Body of pancreas (tissue), 4 donors: Measurements from ENCODE around the gene GAMT.
"Not testable (repeated sequence)": the region's sequence is repeated elsewhere in the genome, so short reads cannot be mapped to it uniquely, and the experiment has no call there.

Source experiments
- POLR2A ChIP-seq, 3 donors: fragments of 450-650 bp; IDR thresholded peaks; one replicate each; pipeline ENCODE4 v1.6.1; 2016; ENCODE audit warnings: antibody characterized with exemption in 3 of 3, mild to moderate bottlenecking in 2 of 3
- TF ChIP-seq, protein P1 (sequence below), 7 experiments: fragments of 450-650 bp in 4 of 7; fragments of 200-600 bp in 3 of 7; sonication (generic) in 3 of 7; IDR thresholded peaks; one replicate each; pipeline ENCODE4 v1.5.1; 2016 to 2019; ENCODE audit warnings: antibody characterized with exemption in 7 of 7

DNA sequence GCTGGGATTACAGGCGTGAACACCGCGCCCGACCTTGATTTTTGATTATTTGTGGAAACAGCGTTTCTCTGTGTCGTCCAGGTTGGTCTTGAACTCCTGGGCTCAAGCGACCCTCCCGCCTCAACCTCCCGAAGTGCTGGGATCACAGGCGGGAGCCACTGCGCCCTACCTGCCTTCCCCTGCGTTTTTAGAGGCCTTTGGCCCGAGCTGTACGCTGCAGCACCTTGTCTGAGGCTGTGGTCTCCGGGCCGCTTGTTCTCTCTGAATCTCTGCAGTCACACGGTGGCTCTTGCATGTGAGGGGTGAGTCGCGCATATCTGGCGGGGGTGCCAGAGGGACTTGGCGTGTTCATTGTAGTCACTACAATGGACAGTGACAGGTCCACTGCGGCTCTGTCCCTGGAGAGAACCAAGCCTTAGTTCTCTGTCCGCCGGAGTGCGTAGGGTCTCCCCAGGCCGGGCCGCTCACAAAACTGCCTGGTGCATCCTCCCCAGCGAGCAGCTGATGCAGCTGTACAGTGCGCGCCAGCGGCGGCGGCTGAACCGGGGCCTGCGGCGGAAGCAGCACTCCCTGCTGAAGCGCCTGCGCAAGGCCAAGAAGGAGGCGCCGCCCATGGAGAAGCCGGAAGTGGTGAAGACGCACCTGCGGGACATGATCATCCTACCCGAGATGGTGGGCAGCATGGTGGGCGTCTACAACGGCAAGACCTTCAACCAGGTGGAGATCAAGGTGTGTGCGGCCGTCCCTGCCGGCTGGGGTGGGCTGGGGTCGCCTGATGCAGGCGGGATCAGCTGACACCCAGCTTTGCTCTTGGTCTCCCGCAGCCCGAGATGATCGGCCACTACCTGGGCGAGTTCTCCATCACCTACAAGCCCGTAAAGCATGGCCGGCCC, 38.4 kb upstream of the GAMT start:
- TF ChIP-seq, protein P1, sequence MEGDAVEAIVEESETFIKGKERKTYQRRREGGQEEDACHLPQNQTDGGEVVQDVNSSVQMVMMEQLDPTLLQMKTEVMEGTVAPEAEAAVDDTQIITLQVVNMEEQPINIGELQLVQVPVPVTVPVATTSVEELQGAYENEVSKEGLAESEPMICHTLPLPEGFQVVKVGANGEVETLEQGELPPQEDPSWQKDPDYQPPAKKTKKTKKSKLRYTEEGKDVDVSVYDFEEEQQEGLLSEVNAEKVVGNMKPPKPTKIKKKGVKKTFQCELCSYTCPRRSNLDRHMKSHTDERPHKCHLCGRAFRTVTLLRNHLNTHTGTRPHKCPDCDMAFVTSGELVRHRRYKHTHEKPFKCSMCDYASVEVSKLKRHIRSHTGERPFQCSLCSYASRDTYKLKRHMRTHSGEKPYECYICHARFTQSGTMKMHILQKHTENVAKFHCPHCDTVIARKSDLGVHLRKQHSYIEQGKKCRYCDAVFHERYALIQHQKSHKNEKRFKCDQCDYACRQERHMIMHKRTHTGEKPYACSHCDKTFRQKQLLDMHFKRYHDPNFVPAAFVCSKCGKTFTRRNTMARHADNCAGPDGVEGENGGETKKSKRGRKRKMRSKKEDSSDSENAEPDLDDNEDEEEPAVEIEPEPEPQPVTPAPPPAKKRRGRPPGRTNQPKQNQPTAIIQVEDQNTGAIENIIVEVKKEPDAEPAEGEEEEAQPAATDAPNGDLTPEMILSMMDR (IDR thresholded peaks at IDR 0.05), result not testable (repeated sequence)
- not testable (repeated sequence) for TF ChIP-seq POLR2A (IDR thresholded peaks at IDR 0.05)
